ENCODE measurements around the gene FAM78B. TPM values are rescaled to one million over a fixed set of nuclear protein-coding genes. Genes with fewer than 3 reads are reported as not detected.

FAM78B gene
- total and polyA plus RNA-seq, 2 of the 8 experiments (the other 6 are each of a cell fraction or from before 2014, with no cell fraction given), result 2.3 to 3.6 TPM

GRCh38 chr1:166029196-166029945 is 137.4 kb downstream of the FAM78B start (continued):
- TF ChIP-seq SUZ12 (IDR thresholded peaks at IDR 0.05; ENCODE audit: low read length) (no peak), POLR2AphosphoS5 (IDR thresholded peaks at IDR 0.05; ENCODE audit: low read depth, low read length) (no peak), E2F6 (IDR thresholded peaks at IDR 0.05) (no peak), SP1 (IDR thresholded peaks at IDR 0.05; ENCODE audit: low read depth, low read length) (no peak), SIN3A (conservative IDR thresholded peaks at IDR 0.05 in 1 of 2, IDR thresholded peaks at IDR 0.05 in 1 of 2; ENCODE audit: low read depth in 1 of 2, low read length in 2 of 2) (no peak), SP4 (IDR thresholded peaks at IDR 0.05; ENCODE audit: low read length) (no peak), GTF2F1 (IDR thresholded peaks at IDR 0.05; ENCODE audit: borderline replicate concordance, low read depth, low read length) (no peak), TAF7 (optimal IDR thresholded peaks at IDR 0.05; ENCODE audit: borderline replicate concordance, low read depth, low read length) (no peak), MAFK (IDR thresholded peaks at IDR 0.05; ENCODE audit: low read depth, low read length) (no peak), PHF8 (conservative IDR thresholded peaks at IDR 0.05; ENCODE audit: low read depth, low read length) (no peak), TEAD4 (IDR thresholded peaks at IDR 0.05; ENCODE audit: low read depth, low read length) (no peak)
